Tibial nerve (tissue), 4 donors: ENCODE results near the gene MBP. TPM values are rescaled to one million over a fixed set of nuclear protein-coding genes. Genes with fewer than 3 reads are reported as not detected.

ENCODE experiments used
- DNase-seq, 2 donors: peaks; one replicate each; pipeline ENCODE4 v3.0.0-alpha.2; 2019; ENCODE audit warnings: low spot score in 2 of 2
- H3K27ac ChIP-seq, 4 donors: fragments of 200-600 bp; sonication (generic) in 3 of 4; one replicate each; pipeline ENCODE4 v1.5.1; 2017 to 2019; ENCODE audit warnings: mild to moderate bottlenecking in 1 of 4
- H3K27me3 ChIP-seq, 2 donors: fragments of 200-600 bp; sonication (generic) in 1 of 2; one replicate each; pipeline versions ENCODE4 v1.5.1 to v1.6.0; 2017 to 2019
- H3K36me3 ChIP-seq, 3 donors: fragments of 200-600 bp; sonication (generic); one replicate each; pipeline ENCODE4 v1.5.1; 2018 to 2019
- H3K4me1 ChIP-seq, 4 donors: fragments of 200-600 bp; sonication (generic) in 3 of 4; one replicate each; pipeline ENCODE4 v1.5.1; 2017 to 2019
- H3K4me3 ChIP-seq, 4 donors: fragments of 200-600 bp; sonication (generic) in 3 of 4; one replicate each; pipeline ENCODE4 v1.5.1; 2017 to 2019; ENCODE audit warnings: mild to moderate bottlenecking in 1 of 4, moderate library complexity in 1 of 4
- H3K9me3 ChIP-seq, 4 donors: fragments of 200-600 bp; sonication (generic) in 3 of 4; one replicate each; pipeline ENCODE4 v1.5.1; 2017 to 2019
- CTCF ChIP-seq, 5 experiments: fragments of 200-600 bp in 3 of 5; fragments of 450-650 bp in 2 of 5; sonication (generic) in 3 of 5; IDR thresholded peaks; one replicate each; pipeline ENCODE4 v1.5.1; 2016 to 2019; ENCODE audit warnings: antibody characterized with exemption in 5 of 5, mild to moderate bottlenecking in 3 of 5, moderate library complexity in 2 of 5
- EP300 ChIP-seq, 2 donors: sonication (generic); formaldehyde crosslinking; IDR thresholded peaks; one replicate each; pipeline ENCODE4 v1.6.1; 2017; ENCODE audit warnings: antibody characterized with exemption in 2 of 2, mild to moderate bottlenecking in 1 of 2
- POLR2A ChIP-seq, 2 donors: fragments of 450-650 bp; IDR thresholded peaks; one replicate each; pipeline ENCODE4 v1.6.1; 2017; ENCODE audit warnings: antibody characterized with exemption in 2 of 2, mild to moderate bottlenecking in 2 of 2, moderate library complexity in 2 of 2
- WGBS, 2 donors: methylation state at CpG; one replicate each; pipeline ENCODE4 v1.1.5; 2018; 5-methylcytosine and 5-hydroxymethylcytosine counted together
- total RNA-seq, 4 donors: library from RNA; depleted of rRNA; stranded (reverse); fragments of >200 nt; gene quantifications; one replicate each; pipeline ENCODE4 v1.1.0, GENCODE V29; 2016

The MBP gene
- total RNA-seq, 4 donors from 2014 or later, result 831 to 1,485 (median 1,405) TPM

- 65 to 68% methylated on average over 18 of the region's 19 CpGs for WGBS, 2 donors
- Histone ChIP-seq H3K36me3 (no peaks in the 10 kb centered on the region), H3K9me3 (no peaks in the 10 kb centered on the region), H3K27me3 (no peaks in the 10 kb centered on the region), H3K4me1 (peaks cover 0 to 61% (median 15%) of the 10 kb centered on the region in 4 donors), H3K27ac (peak overlapping the region in 3 of 4 donors; percentile 48 to 94 (median 92)), H3K4me3 (peak overlapping the region in 2 of 4 donors; percentile 14 to 26)
- no peak for TF ChIP-seq EP300 (IDR thresholded peaks at IDR 0.05)
- TF ChIP-seq POLR2A (IDR thresholded peaks at IDR 0.05), result no peak
- TF ChIP-seq CTCF (IDR thresholded peaks at IDR 0.05), result no peak
- no peak for DNase-seq
Observed at GRCh38 chr18:77001041-77001440, 131.5 kb downstream of the MBP start.

GRCh38 chr18:77000527-77000926 lies 132.1 kb downstream of the MBP start:
- TF ChIP-seq CTCF (IDR thresholded peaks at IDR 0.05), result peak; percentile 92 to 99 (median 95)
- TF ChIP-seq POLR2A (IDR thresholded peaks at IDR 0.05), result no peak
- peak in 1 of 2 donors; percentile 62 for TF ChIP-seq EP300 (IDR thresholded peaks at IDR 0.05)
- Histone ChIP-seq H3K9me3 (no peaks in the 10 kb centered on the region), H3K4me1 (peaks cover 0 to 61% (median 11%) of the 10 kb centered on the region in 4 donors), H3K27me3 (no peaks in the 10 kb centered on the region), H3K36me3 (no peaks in the 10 kb centered on the region), H3K4me3 (peak overlapping the region in 2 of 4 donors; percentile 14 to 26), H3K27ac (peak overlapping the region in 2 of 4 donors; percentile 92 to 94)
- DNase-seq, result peak; percentile 44 to 54
- 6 to 8% methylated on average over 11 of the region's 11 CpGs for WGBS, 2 donors

- peak overlapping the region in 3 of 4 donors; percentile 30 to 92 (median 82) for H3K27ac ChIP-seq
- WGBS, 2 donors, result 77 to 80% methylated on average over 13 of the region's 13 CpGs
- H3K4me1 ChIP-seq, result peaks cover 0 to 55% (median 6%) of the 10 kb centered on the region in 4 donors
- DNase-seq, result no peak
- H3K36me3 ChIP-seq, result no peaks in the 10 kb centered on the region
- no peaks in the 10 kb centered on the region for H3K27me3 ChIP-seq
- H3K4me3 ChIP-seq, result no peak overlapping the region
- H3K9me3 ChIP-seq, result no peaks in the 10 kb centered on the region
- TF ChIP-seq EP300 (IDR thresholded peaks at IDR 0.05), result no peak
- no peak for TF ChIP-seq POLR2A (IDR thresholded peaks at IDR 0.05)
- TF ChIP-seq CTCF (IDR thresholded peaks at IDR 0.05), result no peak
Observed at GRCh38 chr18:76999077-76999476, 133.5 kb downstream of the MBP start.

- 82 to 85% methylated on average over 38 of the region's 38 CpGs for WGBS, 2 donors
- H3K4me1 ChIP-seq, result peaks cover 0 to 50% (median 9%) of the 10 kb centered on the region in 4 donors
- no peak for DNase-seq
- peak overlapping the region in 3 of 4 donors; percentile 30 to 82 (median 55) for H3K27ac ChIP-seq
- H3K4me3 ChIP-seq, result no peak overlapping the region
- no peaks in the 10 kb centered on the region for H3K9me3 ChIP-seq
- TF ChIP-seq CTCF (IDR thresholded peaks at IDR 0.05) (no peak), EP300 (IDR thresholded peaks at IDR 0.05) (no peak), POLR2A (IDR thresholded peaks at IDR 0.05) (no peak)
- H3K27me3 ChIP-seq, result no peaks in the 10 kb centered on the region
- H3K36me3 ChIP-seq, result no peaks in the 10 kb centered on the region
Observed at GRCh38 chr18:76997951-76998808, 134.4 kb downstream of the MBP start.

- WGBS, 2 donors, result 39 to 46% methylated on average over 7 of the region's 7 CpGs
- no peak for DNase-seq
- no peaks in the 10 kb centered on the region for H3K27me3 ChIP-seq
Observed at GRCh38 chr18:76996429-76996828, 136.2 kb downstream of the MBP start.

More at GRCh38 chr18:76996429-76996828, 136.2 kb downstream of the MBP start:
- peak overlapping the region in 1 of 4 donors; percentile 0 for H3K4me3 ChIP-seq
- H3K9me3 ChIP-seq, result no peaks in the 10 kb centered on the region
- H3K27ac ChIP-seq, result peak overlapping the region in 2 of 4 donors; percentile 74 to 82
- H3K36me3 ChIP-seq, result no peaks in the 10 kb centered on the region
- H3K4me1 ChIP-seq, result peaks cover 0 to 55% (median 12%) of the 10 kb centered on the region in 4 donors
- TF ChIP-seq POLR2A (IDR thresholded peaks at IDR 0.05) (no peak), EP300 (IDR thresholded peaks at IDR 0.05) (no peak), CTCF (IDR thresholded peaks at IDR 0.05) (no peak)
